ENCODE results near the gene PERM1.

PERM1 gene

GRCh38 chr1:943545-944340 lies 38.1 kb downstream of the PERM1 start:
- no peak for DNase-seq

- no peak for DNase-seq
These were observed 38.9 kb downstream of the PERM1 start for GRCh38 chr1:942864-943533.

GRCh38 chr1:942411-942821 lies 39.5 kb downstream of the PERM1 start:
- DNase-seq: no peak

GRCh38 chr1:941588-942383 lies 40.1 kb downstream of the PERM1 start:
- peak; percentile 38 for DNase-seq

GRCh38 chr1:941015-941587 lies 40.8 kb downstream of the PERM1 start:
- no peak for DNase-seq

GRCh38 chr1:940107-941014 lies 41.5 kb downstream of the PERM1 start:
- peak; percentile 22 for DNase-seq

- no peak for DNase-seq
These were observed 42.3 kb downstream of the PERM1 start for GRCh38 chr1:939511-940106.

GRCh38 chr1:938711-939489 lies 43.0 kb downstream of the PERM1 start:
- DNase-seq: no peak

GRCh38 chr1:938088-938683 lies 43.7 kb downstream of the PERM1 start:
- no peak for DNase-seq

- DNase-seq: no peak
These were observed 44.4 kb downstream of the PERM1 start for GRCh38 chr1:937521-937920.

- no peak for DNase-seq
These were observed 45.3 kb downstream of the PERM1 start for GRCh38 chr1:936348-937264.

- DNase-seq: peak; percentile 16
These were observed 46.1 kb downstream of the PERM1 start for GRCh38 chr1:935751-936231.

GRCh38 chr1:934991-935750 lies 46.7 kb downstream of the PERM1 start:
- DNase-seq: no peak

GRCh38 chr1:933603-933940 lies 48.3 kb downstream of the PERM1 start:
- no peak for DNase-seq

- DNase-seq: no peak
These were observed 48.9 kb downstream of the PERM1 start for GRCh38 chr1:932776-933602.

- no peak for DNase-seq
These were observed 49.8 kb downstream of the PERM1 start for GRCh38 chr1:932173-932510.

GRCh38 chr1:931380-932172 lies 50.3 kb downstream of the PERM1 start:
- no peak for DNase-seq

All from NCI-H1092 treated with DMSO at 0.1 percent for 48 hours (cell line).